Effector CD4-positive, alpha-beta T cell (primary cell): ENCODE measurements around the gene NR2F1-AS1.

Experiments
- DNase-seq: peaks from one replicate; pipeline ENCODE4 v3.0.0-alpha.2; 2020

Gene NR2F1-AS1

GRCh38 chr5:93603078-93603792, 22.2 kb upstream of the NR2F1-AS1 start:
- DNase-seq: no peak

GRCh38 chr5:93602241-93603077, 21.4 kb upstream of the NR2F1-AS1 start:
- DNase-seq: no peak

GRCh38 chr5:93601802-93602155, 20.8 kb upstream of the NR2F1-AS1 start:
- no peak for DNase-seq

GRCh38 chr5:93601071-93601801, 20.2 kb upstream of the NR2F1-AS1 start:
- no peak for DNase-seq

GRCh38 chr5:93600409-93601070, 19.5 kb upstream of the NR2F1-AS1 start:
- DNase-seq: no peak

- no peak for DNase-seq
These were observed 18.5 kb upstream of the NR2F1-AS1 start for GRCh38 chr5:93599399-93600120.

GRCh38 chr5:93599001-93599379, 18.0 kb upstream of the NR2F1-AS1 start:
- DNase-seq: no peak

- DNase-seq: no peak
These were observed 17.3 kb upstream of the NR2F1-AS1 start for GRCh38 chr5:93598091-93599000.

- DNase-seq: no peak
These were observed 15.9 kb upstream of the NR2F1-AS1 start for GRCh38 chr5:93596676-93597490.

GRCh38 chr5:93596310-93596675, 15.3 kb upstream of the NR2F1-AS1 start:
- DNase-seq: no peak

- DNase-seq: no peak
These were observed 14.6 kb upstream of the NR2F1-AS1 start for GRCh38 chr5:93595420-93596147.

GRCh38 chr5:93594591-93595419, 13.8 kb upstream of the NR2F1-AS1 start:
- no peak for DNase-seq

GRCh38 chr5:93593476-93594131, 12.6 kb upstream of the NR2F1-AS1 start:
- no peak for DNase-seq

- no peak for DNase-seq
These were observed 11.9 kb upstream of the NR2F1-AS1 start for GRCh38 chr5:93592883-93593282.

GRCh38 chr5:93591323-93591945, 10.4 kb upstream of the NR2F1-AS1 start:
- DNase-seq: no peak

- DNase-seq: no peak
These were observed 9.5 kb upstream of the NR2F1-AS1 start for GRCh38 chr5:93590493-93590892.

- DNase-seq: no peak
These were observed 8.8 kb upstream of the NR2F1-AS1 start for GRCh38 chr5:93589829-93590215.
